ENCODE results near the gene TMEM43.
A peak's percentile ranks its signal among the peaks of the same experiment; 100 is the strongest.

The TMEM43 gene

GRCh38 chr3:14143271-14144225 is 18.7 kb downstream of the TMEM43 start:
- DNase-seq, result no peak
- TF ChIP-seq CTCF (IDR thresholded peaks at IDR 0.05; ENCODE audit: borderline replicate concordance, extremely low read depth, low read length, poor library complexity, severe bottlenecking) (no peak), EZH2 (IDR thresholded peaks at IDR 0.05; ENCODE audit: borderline replicate concordance, low read depth, low read length, severe bottlenecking) (no peak)

GRCh38 chr3:14144423-14145075 is 19.7 kb downstream of the TMEM43 start:
- Histone ChIP-seq H3K79me2 (ENCODE audit: insufficient read depth, low read length) (no peaks in the 10 kb centered on the region), H3K36me3 (ENCODE audit: insufficient read depth, low read length) (peaks cover 67% of the 10 kb centered on the region), H3K9me3 (ENCODE audit: insufficient read depth, low read length, severe bottlenecking) (no peaks in the 10 kb centered on the region), H3K4me3 (ENCODE audit: low read depth in 1 of 2, low read length in 2 of 2) (no peak overlapping the region), H3K27ac (ENCODE audit: low read length) (no peak overlapping the region), H3K27me3 (ENCODE audit: insufficient read depth, low read length, poor library complexity) (no peaks in the 10 kb centered on the region), H3K4me2 (ENCODE audit: insufficient read depth, low read length) (no peak overlapping the region), H3K9ac (ENCODE audit: low read depth, low read length) (no peak overlapping the region), H2AFZ (ENCODE audit: low read depth, low read length) (no peak overlapping the region), H3K4me1 (ENCODE audit: insufficient read depth, low read length) (peaks cover 3% of the 10 kb centered on the region; the same call in 1 of the 2 replicates), H4K20me1 (ENCODE audit: insufficient read depth, low read length) (peaks cover 7% of the 10 kb centered on the region)
- DNase-seq, result peak; percentile 29
- peak; percentile 64 for ATAC-seq (ENCODE audit: insufficient read depth, low read depth)
- TF ChIP-seq EZH2 (IDR thresholded peaks at IDR 0.05; ENCODE audit: borderline replicate concordance, low read depth, low read length, severe bottlenecking) (no peak), CTCF (IDR thresholded peaks at IDR 0.05; ENCODE audit: borderline replicate concordance, extremely low read depth, low read length, poor library complexity, severe bottlenecking) (no peak)

More at GRCh38 chr3:14143271-14144225, 18.7 kb downstream of the TMEM43 start:
- Histone ChIP-seq H3K9ac (ENCODE audit: low read depth, low read length) (no peak overlapping the region), H3K4me2 (ENCODE audit: insufficient read depth, low read length) (no peak overlapping the region), H3K36me3 (ENCODE audit: insufficient read depth, low read length) (peaks cover 77% of the 10 kb centered on the region), H2AFZ (ENCODE audit: low read depth, low read length) (no peak overlapping the region), H3K4me3 (ENCODE audit: low read depth in 1 of 2, low read length in 2 of 2) (no peak overlapping the region), H4K20me1 (ENCODE audit: insufficient read depth, low read length) (peaks cover 7% of the 10 kb centered on the region), H3K9me3 (ENCODE audit: insufficient read depth, low read length, severe bottlenecking) (no peaks in the 10 kb centered on the region), H3K27me3 (ENCODE audit: insufficient read depth, low read length, poor library complexity) (no peaks in the 10 kb centered on the region), H3K27ac (ENCODE audit: low read length) (no peak overlapping the region), H3K4me1 (ENCODE audit: insufficient read depth, low read length) (peaks cover 3% of the 10 kb centered on the region; the same call in 1 of the 2 replicates), H3K79me2 (ENCODE audit: insufficient read depth, low read length) (no peaks in the 10 kb centered on the region)
- no peak for ATAC-seq (ENCODE audit: insufficient read depth, low read depth)

- Histone ChIP-seq H3K4me1 (ENCODE audit: insufficient read depth, low read length) (peaks cover 3% of the 10 kb centered on the region; the same call in 1 of the 2 replicates), H3K79me2 (ENCODE audit: insufficient read depth, low read length) (no peaks in the 10 kb centered on the region), H3K9me3 (ENCODE audit: insufficient read depth, low read length, severe bottlenecking) (no peaks in the 10 kb centered on the region), H2AFZ (ENCODE audit: low read depth, low read length) (no peak overlapping the region), H3K4me3 (ENCODE audit: low read depth in 1 of 2, low read length in 2 of 2) (no peak overlapping the region), H3K4me2 (ENCODE audit: insufficient read depth, low read length) (no peak overlapping the region), H3K27me3 (ENCODE audit: insufficient read depth, low read length, poor library complexity) (no peaks in the 10 kb centered on the region), H3K27ac (ENCODE audit: low read length) (no peak overlapping the region), H4K20me1 (ENCODE audit: insufficient read depth, low read length) (peaks cover 10% of the 10 kb centered on the region), H3K36me3 (ENCODE audit: insufficient read depth, low read length) (peaks cover 69% of the 10 kb centered on the region), H3K9ac (ENCODE audit: low read depth, low read length) (no peak overlapping the region)
- no peak for DNase-seq
- ATAC-seq (ENCODE audit: insufficient read depth, low read depth), result no peak
- no peak for TF ChIP-seq EZH2 (IDR thresholded peaks at IDR 0.05; ENCODE audit: borderline replicate concordance, low read depth, low read length, severe bottlenecking)
- no peak for TF ChIP-seq CTCF (IDR thresholded peaks at IDR 0.05; ENCODE audit: borderline replicate concordance, extremely low read depth, low read length, poor library complexity, severe bottlenecking)
Measured at GRCh38 chr3:14145236-14145635, 20.4 kb downstream of the TMEM43 start.
